ENCODE data around the gene CBFA2T3. TPM values are rescaled to one million over a fixed set of nuclear protein-coding genes. Genes with fewer than 3 reads are reported as not detected.

The CBFA2T3 gene
- total RNA-seq, 4 donors from 2014 or later, result 3.5 to 35.5 (median 6.8) TPM

- no peak for TF ChIP-seq POLR2A (IDR thresholded peaks at IDR 0.05)
- TF ChIP-seq CTCF (IDR thresholded peaks at IDR 0.05), result no peak
- Histone ChIP-seq H3K27ac (no peak overlapping the region), H3K36me3 (no peaks in the 10 kb centered on the region), H3K4me3 (no peak overlapping the region), H3K9me3 (no peaks in the 10 kb centered on the region), H3K27me3 (no peaks in the 10 kb centered on the region), H3K4me1 (peaks cover 0 to 6% (median 5%) of the 10 kb centered on the region in 4 donors)
- no peak for DNase-seq
These were observed 46.3 kb downstream of the CBFA2T3 start for GRCh38 chr16:88930716-88931115.

- H3K27ac ChIP-seq, result no peak overlapping the region
- H3K4me3 ChIP-seq, result no peak overlapping the region
- no peak for DNase-seq
- H3K9me3 ChIP-seq, result no peaks in the 10 kb centered on the region
- TF ChIP-seq CTCF (IDR thresholded peaks at IDR 0.05) (no peak), POLR2A (IDR thresholded peaks at IDR 0.05) (no peak)
- H3K27me3 ChIP-seq, result no peaks in the 10 kb centered on the region
- no peaks in the 10 kb centered on the region for H3K36me3 ChIP-seq
- H3K4me1 ChIP-seq, result peaks cover 0 to 13% (median 5%) of the 10 kb centered on the region in 4 donors
These were observed 47.9 kb downstream of the CBFA2T3 start for GRCh38 chr16:88929091-88929445.

GRCh38 chr16:88928405-88929090, 48.5 kb downstream of the CBFA2T3 start:
- Histone ChIP-seq H3K4me3 (no peak overlapping the region), H3K4me1 (peaks cover 0 to 13% (median 5%) of the 10 kb centered on the region in 4 donors), H3K27me3 (no peaks in the 10 kb centered on the region), H3K36me3 (no peaks in the 10 kb centered on the region), H3K9me3 (no peaks in the 10 kb centered on the region), H3K27ac (no peak overlapping the region)
- no peak for TF ChIP-seq POLR2A (IDR thresholded peaks at IDR 0.05)
- no peak for TF ChIP-seq CTCF (IDR thresholded peaks at IDR 0.05)
- peak in 1 of 3 donors; percentile 60 for DNase-seq

- H3K27me3 ChIP-seq, result no peaks in the 10 kb centered on the region
- H3K9me3 ChIP-seq, result no peaks in the 10 kb centered on the region
- no peaks in the 10 kb centered on the region for H3K36me3 ChIP-seq
- TF ChIP-seq CTCF (IDR thresholded peaks at IDR 0.05) (no peak), POLR2A (IDR thresholded peaks at IDR 0.05) (no peak)
- DNase-seq, result no peak
- H3K4me3 ChIP-seq, result no peak overlapping the region
- H3K4me1 ChIP-seq, result peaks cover 0 to 17% (median 7%) of the 10 kb centered on the region in 4 donors
- H3K27ac ChIP-seq, result no peak overlapping the region
These were observed 49.3 kb downstream of the CBFA2T3 start for GRCh38 chr16:88927661-88928060.

GRCh38 chr16:88927010-88927409, 50.0 kb downstream of the CBFA2T3 start:
- no peaks in the 10 kb centered on the region for H3K27me3 ChIP-seq
- no peaks in the 10 kb centered on the region for H3K36me3 ChIP-seq
- H3K9me3 ChIP-seq, result no peaks in the 10 kb centered on the region
- TF ChIP-seq POLR2A (IDR thresholded peaks at IDR 0.05) (no peak), CTCF (IDR thresholded peaks at IDR 0.05) (no peak)
- no peak overlapping the region for H3K4me3 ChIP-seq
- no peak for DNase-seq
- H3K4me1 ChIP-seq, result peaks cover 0 to 24% (median 9%) of the 10 kb centered on the region in 4 donors
- no peak overlapping the region for H3K27ac ChIP-seq
